K562 (cell line): ENCODE data around the gene TMEM95. TPM values are rescaled to one million over a fixed set of nuclear protein-coding genes. Genes with fewer than 3 reads are reported as not detected.
A peak's percentile ranks its signal among the peaks of the same experiment; 100 is the strongest.

Experiments
- CAMTA2 ChIP-seq: fragments of 250-450 bp; sonication (Bioruptor Pico); conservative IDR thresholded peaks from 2 replicates; pipeline ENCODE4 v1.5.1; 2022
- DNMT1 ChIP-seq: fragments of 450-650 bp; IDR thresholded peaks from 2 replicates; pipeline ENCODE4 v1.6.1; 2016; ENCODE audit warnings: antibody characterized with exemption, mild to moderate bottlenecking
- GTF2F1 ChIP-seq: IDR thresholded peaks from 2 replicates; pipeline ENCODE4 v1.6.1; 2011; ENCODE audit warnings: low read depth, low read length, improper control_type of control experiment
- HNRNPL ChIP-seq: fragments of 200-400 bp; formaldehyde crosslinking; IDR thresholded peaks from 2 replicates; pipeline ENCODE4 v1.6.1; 2017; ENCODE audit warnings: low read depth, mild to moderate bottlenecking, low read length
- HNRNPLL ChIP-seq: fragments of 200-400 bp; formaldehyde crosslinking; IDR thresholded peaks from 2 replicates; pipeline ENCODE4 v1.6.1; 2017; ENCODE audit warnings: low read length, low read depth, mild to moderate bottlenecking; ENCODE audit not compliant: poor library complexity, severe bottlenecking
- IRF2 ChIP-seq: sonication (generic); formaldehyde crosslinking; IDR thresholded peaks from 2 replicates; pipeline ENCODE4 v1.8.1; 2022; ENCODE audit warnings: mild to moderate bottlenecking, missing genetic modification reagents
- L3MBTL2 ChIP-seq: fragments of 450-650 bp; IDR thresholded peaks from 2 replicates; pipeline ENCODE4 v1.6.1; 2016; ENCODE audit warnings: mild to moderate bottlenecking, moderate library complexity
- NCOA1 ChIP-seq: fragments of 450-650 bp; IDR thresholded peaks from 2 replicates; pipeline ENCODE4 v1.6.1; 2016; ENCODE audit warnings: low read depth
- NFATC3 ChIP-seq: fragments of 450-650 bp; IDR thresholded peaks from 2 replicates; pipeline ENCODE4 v1.6.1; 2017; ENCODE audit warnings: mild to moderate bottlenecking
- NFXL1 ChIP-seq: fragments of 450-650 bp; formaldehyde crosslinking; IDR thresholded peaks from 2 replicates; pipeline ENCODE4 v1.4.0; 2021; ENCODE audit warnings: mild to moderate bottlenecking
- POLR2AphosphoS2 ChIP-seq: IDR thresholded peaks from 2 replicates; pipeline ENCODE4 v1.6.1; 2012; ENCODE audit warnings: low read length, improper control_type of control experiment
- PPARD ChIP-seq: fragments of 250-450 bp; sonication (Bioruptor Pico); IDR thresholded peaks from 2 replicates; pipeline ENCODE4 v1.8.0; 2022; ENCODE audit warnings: inconsistent platforms, mild to moderate bottlenecking, moderate library complexity
- PRPF4 ChIP-seq: fragments of 200-400 bp; formaldehyde crosslinking; IDR thresholded peaks from one replicate; pipeline ENCODE4 v1.6.1; 2017; ENCODE audit warnings: low read length, low read depth, mild to moderate bottlenecking; ENCODE audit not compliant: insufficient read depth, poor library complexity, severe bottlenecking
- RBFOX2 ChIP-seq: fragments of 200-400 bp; formaldehyde crosslinking; IDR thresholded peaks from 2 replicates; pipeline ENCODE4 v1.6.1; 2017; ENCODE audit warnings: low read depth, mild to moderate bottlenecking, low read length, moderate library complexity
- RBM22 ChIP-seq: fragments of 200-400 bp; formaldehyde crosslinking; IDR thresholded peaks from 2 replicates; pipeline ENCODE4 v1.6.1; 2018; ENCODE audit warnings: low read length, low read depth; ENCODE audit not compliant: poor library complexity, severe bottlenecking
- SMAD3 ChIP-seq: fragments of 450-650 bp; formaldehyde crosslinking; conservative IDR thresholded peaks from 2 replicates; pipeline ENCODE4 v1.4.0; 2020; ENCODE audit warnings: mild to moderate bottlenecking
- SMAD4 ChIP-seq: fragments of 250-450 bp; sonication (Bioruptor Pico); conservative IDR thresholded peaks from 2 replicates; pipeline ENCODE4 v1.8.0; 2021; ENCODE audit warnings: inconsistent platforms, mild to moderate bottlenecking, moderate library complexity
- SNRNP70 ChIP-seq: fragments of 200-400 bp; formaldehyde crosslinking; optimal IDR thresholded peaks from 2 replicates; pipeline ENCODE3; 2017; ENCODE audit warnings: low read depth, low read length
- polyA plus RNA-seq, 8 experiments: library from polyadenylated mRNA; depleted of rRNA in 4 of 8; stranded (reverse) in 5 of 8; unstranded in 3 of 8; fragments of >200 nt; fragmentation: Nextera tagmentation in 2 of 8; fragmentation: Illumina TruSeq in 1 of 8; extraction: Ambion mirVana in 2 of 8; extraction: Trizol in 1 of 8; gene quantifications; 2 replicates each; pipeline versions ENCODE4 v1.2.1 to v1.2.3, GENCODE V29; 2011 to 2014; ENCODE audit warnings: inconsistent platforms in 1 of 8, missing spikeins in 1 of 8
- total RNA-seq, 7 experiments: library from RNA; depleted of rRNA in 6 of 7; stranded (reverse); fragments of >200 nt in 6 of 7; fragmentation: Illumina TruSeq in 2 of 7; extraction: Trizol in 2 of 7; gene quantifications; 2 replicates each; pipeline versions ENCODE4 v1.2.1 to v1.2.3, GENCODE V29; 2011 to 2021; ENCODE audit warnings: low replicate concordance in 1 of 7
- TF ChIP-seq, protein P1 (sequence below): fragments of 450-650 bp; formaldehyde crosslinking; IDR thresholded peaks from 2 replicates; pipeline ENCODE4 v1.4.0; 2022; ENCODE audit warnings: missing genetic modification characterization
- TF ChIP-seq, protein P2 (sequence below): fragments of 250-450 bp; sonication (Bioruptor Pico); IDR thresholded peaks from 2 replicates; pipeline ENCODE4 v1.4.0; 2020; ENCODE audit warnings: mild to moderate bottlenecking, moderate library complexity, borderline replicate concordance
- TF ChIP-seq, protein P3 (sequence below), 3 experiments: IDR thresholded peaks in 2 of 3; conservative IDR thresholded peaks in 1 of 3; 2 replicates each; pipeline ENCODE4 v1.5.1; 2011 to 2012; ENCODE audit warnings: low read length in 3 of 3, mild to moderate bottlenecking in 3 of 3, control low read depth in 2 of 3, improper control_type of control experiment in 1 of 3, inconsistent platforms in 1 of 3, low read depth in 1 of 3, mixed read lengths in 1 of 3, moderate library complexity in 1 of 3; ENCODE audit not compliant: insufficient read depth in 2 of 3
- TF ChIP-seq, protein P4 (sequence below): fragments of 250-450 bp; sonication (Bioruptor Pico); IDR thresholded peaks from 2 replicates; pipeline ENCODE4 v1.9.0; 2021; ENCODE audit warnings: mild to moderate bottlenecking
- TF ChIP-seq, protein P5 (sequence below): sonication (generic); formaldehyde crosslinking; IDR thresholded peaks from 2 replicates; pipeline ENCODE4 v1.8.0; 2022; ENCODE audit warnings: mild to moderate bottlenecking, low read depth, missing genetic modification reagents

The TMEM95 gene
- total and polyA plus RNA-seq, 9 of the 15 experiments (the other 6 are each of a cell fraction or from before 2014, with no cell fraction given) = not detected

GRCh38 chr17:7329374-7329996 lies 25.5 kb upstream of the TMEM95 start (continued):
- peak; percentile 56 for TF ChIP-seq HNRNPLL
- 0 out of 2 replicates have a peak, but pooled peaks have one; percentile 13 for TF ChIP-seq RBFOX2
- TF ChIP-seq DNMT1 = no peak
- TF ChIP-seq, protein P1, sequence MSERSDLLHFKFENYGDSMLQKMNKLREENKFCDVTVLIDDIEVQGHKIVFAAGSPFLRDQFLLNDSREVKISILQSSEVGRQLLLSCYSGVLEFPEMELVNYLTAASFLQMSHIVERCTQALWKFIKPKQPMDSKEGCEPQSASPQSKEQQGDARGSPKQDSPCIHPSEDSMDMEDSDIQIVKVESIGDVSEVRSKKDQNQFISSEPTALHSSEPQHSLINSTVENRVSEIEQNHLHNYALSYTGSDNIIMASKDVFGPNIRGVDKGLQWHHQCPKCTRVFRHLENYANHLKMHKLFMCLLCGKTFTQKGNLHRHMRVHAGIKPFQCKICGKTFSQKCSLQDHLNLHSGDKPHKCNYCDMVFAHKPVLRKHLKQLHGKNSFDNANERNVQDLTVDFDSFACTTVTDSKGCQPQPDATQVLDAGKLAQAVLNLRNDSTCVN (CRISPR knock-in tag) = no peak
- TF ChIP-seq, protein P2, sequence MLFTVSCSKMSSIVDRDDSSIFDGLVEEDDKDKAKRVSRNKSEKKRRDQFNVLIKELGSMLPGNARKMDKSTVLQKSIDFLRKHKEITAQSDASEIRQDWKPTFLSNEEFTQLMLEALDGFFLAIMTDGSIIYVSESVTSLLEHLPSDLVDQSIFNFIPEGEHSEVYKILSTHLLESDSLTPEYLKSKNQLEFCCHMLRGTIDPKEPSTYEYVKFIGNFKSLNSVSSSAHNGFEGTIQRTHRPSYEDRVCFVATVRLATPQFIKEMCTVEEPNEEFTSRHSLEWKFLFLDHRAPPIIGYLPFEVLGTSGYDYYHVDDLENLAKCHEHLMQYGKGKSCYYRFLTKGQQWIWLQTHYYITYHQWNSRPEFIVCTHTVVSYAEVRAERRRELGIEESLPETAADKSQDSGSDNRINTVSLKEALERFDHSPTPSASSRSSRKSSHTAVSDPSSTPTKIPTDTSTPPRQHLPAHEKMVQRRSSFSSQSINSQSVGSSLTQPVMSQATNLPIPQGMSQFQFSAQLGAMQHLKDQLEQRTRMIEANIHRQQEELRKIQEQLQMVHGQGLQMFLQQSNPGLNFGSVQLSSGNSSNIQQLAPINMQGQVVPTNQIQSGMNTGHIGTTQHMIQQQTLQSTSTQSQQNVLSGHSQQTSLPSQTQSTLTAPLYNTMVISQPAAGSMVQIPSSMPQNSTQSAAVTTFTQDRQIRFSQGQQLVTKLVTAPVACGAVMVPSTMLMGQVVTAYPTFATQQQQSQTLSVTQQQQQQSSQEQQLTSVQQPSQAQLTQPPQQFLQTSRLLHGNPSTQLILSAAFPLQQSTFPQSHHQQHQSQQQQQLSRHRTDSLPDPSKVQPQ (CRISPR knock-in tag) = no peak
- 0 out of 2 replicates have a peak, but pooled peaks have one; percentile 38 for TF ChIP-seq L3MBTL2
- TF ChIP-seq CAMTA2 (CRISPR knock-in tag) = no peak
- TF ChIP-seq PRPF4 = no peak
- TF ChIP-seq PPARD (CRISPR knock-in tag) = no peak
- no peak for TF ChIP-seq HNRNPL
- TF ChIP-seq, protein P3, sequence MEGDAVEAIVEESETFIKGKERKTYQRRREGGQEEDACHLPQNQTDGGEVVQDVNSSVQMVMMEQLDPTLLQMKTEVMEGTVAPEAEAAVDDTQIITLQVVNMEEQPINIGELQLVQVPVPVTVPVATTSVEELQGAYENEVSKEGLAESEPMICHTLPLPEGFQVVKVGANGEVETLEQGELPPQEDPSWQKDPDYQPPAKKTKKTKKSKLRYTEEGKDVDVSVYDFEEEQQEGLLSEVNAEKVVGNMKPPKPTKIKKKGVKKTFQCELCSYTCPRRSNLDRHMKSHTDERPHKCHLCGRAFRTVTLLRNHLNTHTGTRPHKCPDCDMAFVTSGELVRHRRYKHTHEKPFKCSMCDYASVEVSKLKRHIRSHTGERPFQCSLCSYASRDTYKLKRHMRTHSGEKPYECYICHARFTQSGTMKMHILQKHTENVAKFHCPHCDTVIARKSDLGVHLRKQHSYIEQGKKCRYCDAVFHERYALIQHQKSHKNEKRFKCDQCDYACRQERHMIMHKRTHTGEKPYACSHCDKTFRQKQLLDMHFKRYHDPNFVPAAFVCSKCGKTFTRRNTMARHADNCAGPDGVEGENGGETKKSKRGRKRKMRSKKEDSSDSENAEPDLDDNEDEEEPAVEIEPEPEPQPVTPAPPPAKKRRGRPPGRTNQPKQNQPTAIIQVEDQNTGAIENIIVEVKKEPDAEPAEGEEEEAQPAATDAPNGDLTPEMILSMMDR (IDR thresholded peaks at IDR 0.05 in 2 of 3, conservative IDR thresholded peaks at IDR 0.05 in 1 of 3; ENCODE audit: insufficient read depth in 2 of 3, low read depth in 1 of 3, low read length in 3 of 3) = no peak
- no peak for TF ChIP-seq NFXL1
- TF ChIP-seq NCOA1 = no peak
- TF ChIP-seq IRF2 (CRISPR knock-in tag) = no peak
- no peak for TF ChIP-seq SNRNP70
- TF ChIP-seq POLR2AphosphoS2 = no peak
- TF ChIP-seq, protein P4, sequence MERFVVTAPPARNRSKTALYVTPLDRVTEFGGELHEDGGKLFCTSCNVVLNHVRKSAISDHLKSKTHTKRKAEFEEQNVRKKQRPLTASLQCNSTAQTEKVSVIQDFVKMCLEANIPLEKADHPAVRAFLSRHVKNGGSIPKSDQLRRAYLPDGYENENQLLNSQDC = no peak
- TF ChIP-seq SMAD3 (CRISPR knock-in tag) = no peak
- TF ChIP-seq, protein P5, sequence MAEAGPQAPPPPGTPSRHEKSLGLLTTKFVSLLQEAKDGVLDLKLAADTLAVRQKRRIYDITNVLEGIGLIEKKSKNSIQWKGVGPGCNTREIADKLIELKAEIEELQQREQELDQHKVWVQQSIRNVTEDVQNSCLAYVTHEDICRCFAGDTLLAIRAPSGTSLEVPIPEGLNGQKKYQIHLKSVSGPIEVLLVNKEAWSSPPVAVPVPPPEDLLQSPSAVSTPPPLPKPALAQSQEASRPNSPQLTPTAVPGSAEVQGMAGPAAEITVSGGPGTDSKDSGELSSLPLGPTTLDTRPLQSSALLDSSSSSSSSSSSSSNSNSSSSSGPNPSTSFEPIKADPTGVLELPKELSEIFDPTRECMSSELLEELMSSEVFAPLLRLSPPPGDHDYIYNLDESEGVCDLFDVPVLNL = peak; percentile 30; the same call in 1 of the 2 replicates
- TF ChIP-seq RBM22 = no peak
- TF ChIP-seq SMAD4 = no peak
- TF ChIP-seq GTF2F1 = no peak
- no peak for TF ChIP-seq NFATC3
